ENCODE data around the gene PAOX.

The PAOX gene

DNA sequence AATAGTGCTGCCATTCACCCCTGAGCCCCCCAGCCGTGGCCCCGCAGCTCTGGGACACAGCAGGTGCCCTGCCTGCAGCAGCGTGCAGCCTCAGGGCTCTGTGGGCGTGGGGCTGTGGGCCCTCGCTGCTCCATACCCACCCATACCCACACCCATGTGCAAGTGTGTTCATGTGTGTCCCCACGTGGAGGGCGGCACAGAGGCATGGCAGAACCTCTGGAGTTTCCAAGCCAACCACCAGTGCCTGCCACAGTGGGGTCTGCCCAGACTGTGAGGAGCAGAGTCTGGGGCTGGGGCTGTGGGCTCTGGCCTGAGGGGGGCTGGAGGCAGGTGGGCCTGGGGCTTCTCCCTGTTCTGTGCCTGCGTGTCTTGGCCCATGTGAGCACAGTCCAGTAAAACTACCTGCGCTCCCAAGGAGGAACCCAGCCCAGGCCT is 29.5 kb upstream of the PAOX start:
- DNase-seq: no peak

DNA sequence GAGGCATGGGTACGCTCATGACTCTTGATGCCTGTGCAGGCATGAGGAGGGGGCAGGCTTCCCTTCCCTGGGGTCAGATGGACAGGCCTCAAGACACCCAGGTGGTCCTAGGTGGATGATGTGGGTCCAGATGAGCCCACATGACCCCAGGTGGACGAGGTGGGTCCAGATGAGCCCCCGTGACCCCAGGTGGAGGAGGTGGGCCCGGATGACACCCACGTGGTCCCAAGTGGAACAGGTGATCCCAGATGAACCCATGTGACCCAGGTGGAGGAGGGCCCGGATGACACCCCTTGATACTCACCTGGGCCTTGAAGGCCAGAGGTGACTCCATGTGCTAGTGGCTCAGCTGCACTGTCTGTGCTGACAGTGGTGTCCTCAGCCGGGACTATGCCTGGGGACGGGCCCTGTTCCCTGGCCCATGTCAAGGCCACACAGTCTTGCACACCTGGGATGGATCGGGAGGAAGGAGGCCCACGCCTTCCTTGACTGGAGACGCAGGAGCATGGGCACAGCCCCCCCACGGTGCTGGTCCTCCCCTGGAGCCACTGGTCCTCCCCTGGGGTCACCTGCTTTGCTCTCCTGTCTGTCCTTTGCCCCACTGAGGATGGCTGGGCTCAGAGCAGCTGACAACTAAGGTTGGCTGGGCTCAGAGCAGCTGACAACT is 28.6 kb upstream of the PAOX start:
- no peak for DNase-seq

DNA sequence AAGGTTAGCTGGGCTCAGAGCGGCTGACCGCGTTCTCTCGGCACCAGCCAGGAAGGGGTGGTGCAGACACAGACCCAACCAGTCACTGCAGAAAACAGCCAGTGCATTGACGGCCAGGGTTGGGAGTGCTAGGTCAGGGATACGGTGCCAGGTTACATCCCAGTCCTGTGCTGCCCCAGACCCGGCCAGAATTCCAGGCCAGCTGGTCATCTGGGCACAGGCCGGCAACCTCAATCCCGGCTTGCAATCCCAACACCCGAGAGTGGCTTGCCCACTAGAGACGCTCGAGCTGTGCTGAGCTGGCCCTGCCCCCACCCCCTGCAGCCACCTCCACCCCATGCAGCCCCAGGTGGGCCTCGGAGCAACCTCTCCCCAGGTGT is 28.1 kb upstream of the PAOX start:
- DNase-seq: no peak

DNA sequence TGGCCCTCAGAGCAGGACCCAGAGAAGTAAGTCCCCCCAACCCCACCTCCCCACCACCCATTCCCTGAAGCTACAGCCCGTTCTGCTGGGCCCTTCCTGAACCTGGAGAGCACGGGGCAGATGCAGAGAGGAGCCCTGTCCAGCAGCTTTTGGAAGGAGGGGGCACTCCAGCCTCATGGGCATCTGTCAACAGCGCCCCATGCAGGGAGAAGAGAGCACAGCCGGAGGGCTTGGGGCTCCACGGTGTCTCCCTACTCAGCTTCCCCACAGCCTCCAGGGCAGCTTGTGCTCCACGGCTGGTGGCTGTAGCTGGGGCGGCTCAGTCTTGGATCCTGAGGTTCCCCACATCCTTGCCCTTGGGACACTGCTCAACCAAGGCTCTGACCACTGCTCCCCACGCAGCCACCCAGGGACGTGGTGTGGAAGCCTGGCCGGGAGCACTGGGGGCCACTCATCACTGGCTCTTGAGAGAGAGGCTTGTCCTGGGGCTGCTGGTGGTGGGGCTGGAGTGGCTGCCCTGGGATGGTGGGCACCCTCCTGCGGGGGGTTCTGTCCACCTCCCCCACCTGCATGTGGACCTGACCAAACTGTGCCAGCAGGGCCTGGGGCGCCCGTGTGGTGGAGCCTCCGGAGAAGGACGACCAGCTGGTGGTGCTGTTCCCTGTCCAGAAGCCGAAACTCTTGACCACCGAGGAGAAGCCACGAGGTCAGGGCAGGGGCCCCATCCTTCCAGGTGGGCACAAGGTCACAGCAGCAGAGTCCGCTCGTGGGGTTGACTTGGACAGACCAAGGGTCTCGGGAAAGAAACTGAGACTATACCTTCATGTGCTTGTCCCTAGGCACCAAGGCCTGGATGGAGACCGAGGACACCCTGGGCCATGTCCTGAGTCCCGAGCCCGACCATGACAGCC is 27.4 kb upstream of the PAOX start:
- no peak for DNase-seq

DNA sequence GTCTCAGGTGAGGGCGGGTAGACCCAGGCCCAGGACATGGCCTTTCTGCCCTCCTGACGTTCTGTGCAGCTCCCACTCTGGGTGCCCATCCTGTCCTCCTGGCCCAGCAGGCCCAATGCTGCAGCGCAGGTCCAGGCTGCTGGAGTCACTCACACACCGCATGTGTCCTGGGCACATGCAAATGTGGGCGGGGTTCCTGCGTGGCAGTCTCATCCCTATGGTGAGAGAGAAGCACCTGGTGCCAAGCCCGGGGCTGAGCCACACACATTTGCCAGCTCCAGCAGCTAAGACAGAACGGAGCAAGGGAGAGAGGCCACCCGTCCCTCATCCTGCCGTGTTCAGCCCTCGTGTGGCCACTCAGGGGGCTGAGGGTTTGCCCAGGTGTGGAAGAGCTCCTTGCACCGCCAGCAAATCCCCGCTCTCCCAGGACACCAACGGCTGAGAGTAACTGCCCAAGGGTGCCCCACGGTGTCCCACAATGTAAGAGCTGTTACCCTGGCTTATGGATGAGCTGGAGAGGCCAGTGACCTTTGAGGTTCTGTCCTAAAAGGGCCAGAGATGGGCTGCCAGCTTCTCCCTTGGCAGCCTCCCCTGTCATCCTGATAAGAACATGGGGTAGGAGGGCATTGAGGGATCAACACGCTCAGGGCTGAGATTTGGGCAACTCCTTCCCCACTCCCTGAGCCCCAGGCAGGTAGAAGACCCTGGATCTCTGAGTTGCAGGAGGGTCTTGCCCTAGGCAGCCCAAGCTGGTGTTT is 25.7 kb upstream of the PAOX start:
- no peak for DNase-seq

DNA sequence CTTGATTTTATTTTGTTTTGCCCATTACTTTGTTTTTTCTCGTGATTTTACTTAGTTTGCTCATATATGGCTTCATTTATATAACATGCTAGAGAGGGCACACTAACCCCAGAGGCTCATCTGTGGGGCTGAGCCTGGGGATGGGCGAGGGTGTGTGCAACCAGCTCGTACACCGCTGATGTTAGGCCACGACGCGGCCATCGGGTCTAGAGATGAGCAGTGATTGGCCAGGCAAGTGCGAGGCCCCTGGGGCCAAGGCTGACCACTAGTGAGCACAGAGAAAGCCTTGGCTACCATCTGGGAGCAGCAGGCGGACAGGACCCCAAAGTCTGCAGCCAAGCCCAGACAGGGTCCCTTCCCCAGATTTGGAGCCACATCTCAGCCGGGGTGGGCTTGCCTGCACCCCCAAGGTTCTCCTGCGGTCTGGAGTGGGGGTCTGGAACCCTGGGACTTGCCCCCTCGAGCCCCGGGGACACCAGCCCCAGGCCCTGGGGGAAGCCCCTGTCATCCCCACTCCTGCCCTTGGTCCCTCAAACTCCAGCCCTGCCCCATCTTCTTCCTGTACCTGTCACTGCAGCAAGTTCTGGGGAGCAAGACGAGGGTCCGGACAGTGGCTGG is 25.0 kb upstream of the PAOX start:
- no peak for DNase-seq

DNA sequence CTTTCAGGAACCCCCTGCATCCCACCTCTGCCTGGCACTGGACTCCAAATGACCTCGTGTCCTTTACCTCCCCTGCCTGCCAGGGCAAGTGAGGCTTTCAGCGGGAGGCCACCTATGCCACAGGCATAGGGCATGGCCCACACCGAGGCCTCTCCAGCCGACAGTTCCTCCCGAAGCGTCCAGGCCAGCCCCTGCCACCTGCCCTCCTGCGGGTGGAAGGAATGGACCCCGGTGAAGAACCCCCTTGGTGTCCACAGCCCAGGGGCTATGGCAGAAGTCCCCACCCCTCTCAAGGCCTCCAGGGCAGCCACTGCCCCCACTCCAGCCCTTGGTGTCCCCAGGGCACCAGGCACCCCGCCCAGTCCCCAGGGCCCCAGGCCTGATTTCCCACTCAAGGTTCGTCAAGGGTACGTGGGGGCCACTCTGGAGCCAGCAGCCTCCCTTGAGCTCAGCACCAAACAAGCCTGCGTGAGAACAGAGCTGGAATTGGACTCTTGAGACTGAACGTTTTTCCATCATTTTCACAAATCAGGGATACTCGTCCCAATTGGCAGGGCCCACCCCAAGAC is 24.3 kb upstream of the PAOX start:
- no peak for DNase-seq

DNA sequence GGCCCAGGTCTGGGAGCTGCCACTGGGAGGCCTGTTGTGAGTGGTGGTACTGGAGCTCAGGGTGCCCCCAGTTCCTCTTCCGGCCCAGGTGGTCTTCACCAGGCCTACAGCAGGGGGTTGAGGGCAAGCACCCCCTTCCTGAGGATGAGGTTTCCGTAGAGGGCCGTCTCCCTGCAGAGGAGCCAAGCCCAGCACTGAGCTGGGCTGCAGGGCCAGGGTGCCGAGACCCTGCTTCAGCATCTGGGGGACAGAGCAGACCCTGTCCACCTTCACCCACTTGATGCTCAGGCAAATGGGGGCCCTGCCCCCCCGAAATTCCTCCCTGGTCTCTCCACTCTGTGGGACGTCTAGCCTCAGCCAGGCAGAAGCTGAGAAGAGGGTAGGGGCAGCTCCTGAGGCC is 23.8 kb upstream of the PAOX start:
- DNase-seq: no peak

DNA sequence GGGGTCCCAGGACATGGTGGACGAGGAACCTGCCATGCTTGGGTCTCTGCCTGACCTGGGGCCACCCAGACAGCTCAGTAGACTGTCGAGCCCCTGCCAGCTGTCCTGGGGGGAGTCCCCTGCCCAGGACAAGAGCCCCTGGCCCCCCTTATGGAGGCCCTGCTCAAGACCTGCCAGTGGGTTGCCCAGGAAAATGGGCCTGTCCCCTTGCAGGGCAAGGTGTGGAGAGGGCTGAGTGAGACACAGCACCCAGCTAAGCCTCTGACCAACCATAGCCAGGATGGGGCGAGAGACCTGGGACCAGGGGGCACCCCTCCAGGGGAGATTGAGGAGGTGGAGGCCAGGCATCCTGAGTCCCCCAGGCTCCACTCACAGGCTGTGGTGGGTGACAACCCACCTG is 23.1 kb upstream of the PAOX start:
- no peak for DNase-seq

DNA sequence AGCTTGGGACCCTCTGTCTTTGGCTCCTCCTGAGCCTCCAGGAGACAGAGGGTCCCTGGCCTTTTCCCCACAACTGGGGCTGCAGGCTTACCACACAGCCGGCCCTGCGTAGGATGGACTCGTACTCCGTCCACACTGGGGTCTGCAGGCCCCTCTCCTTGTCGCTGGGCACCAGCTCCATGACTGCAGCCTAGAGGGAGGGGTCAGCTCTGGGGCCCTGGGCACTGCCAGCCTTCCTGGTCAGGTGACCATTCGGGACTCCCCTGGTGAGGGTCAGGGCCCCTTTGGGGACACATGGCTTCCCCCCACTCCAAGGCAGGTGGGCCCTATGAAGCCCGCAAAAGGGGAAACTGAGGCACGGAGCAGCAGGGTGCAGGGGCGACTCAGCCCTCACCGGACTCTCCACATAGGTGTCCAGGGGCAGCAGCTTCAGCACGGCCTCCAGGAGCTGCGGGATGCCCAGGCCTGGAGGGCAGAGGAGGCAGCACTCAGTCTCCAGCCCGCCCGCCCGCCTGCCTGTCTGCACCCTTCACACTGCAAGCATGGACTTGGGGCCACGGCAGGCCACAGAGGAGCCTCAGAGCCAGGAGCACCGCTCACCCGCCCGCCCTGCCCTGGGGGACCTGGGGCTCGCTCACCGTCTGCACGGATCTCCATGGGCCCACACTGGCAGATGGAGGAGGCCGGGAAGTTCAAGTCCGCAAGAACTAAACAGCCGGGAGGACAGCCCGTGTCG is 22.3 kb upstream of the PAOX start:
- DNase-seq: no peak

DNA sequence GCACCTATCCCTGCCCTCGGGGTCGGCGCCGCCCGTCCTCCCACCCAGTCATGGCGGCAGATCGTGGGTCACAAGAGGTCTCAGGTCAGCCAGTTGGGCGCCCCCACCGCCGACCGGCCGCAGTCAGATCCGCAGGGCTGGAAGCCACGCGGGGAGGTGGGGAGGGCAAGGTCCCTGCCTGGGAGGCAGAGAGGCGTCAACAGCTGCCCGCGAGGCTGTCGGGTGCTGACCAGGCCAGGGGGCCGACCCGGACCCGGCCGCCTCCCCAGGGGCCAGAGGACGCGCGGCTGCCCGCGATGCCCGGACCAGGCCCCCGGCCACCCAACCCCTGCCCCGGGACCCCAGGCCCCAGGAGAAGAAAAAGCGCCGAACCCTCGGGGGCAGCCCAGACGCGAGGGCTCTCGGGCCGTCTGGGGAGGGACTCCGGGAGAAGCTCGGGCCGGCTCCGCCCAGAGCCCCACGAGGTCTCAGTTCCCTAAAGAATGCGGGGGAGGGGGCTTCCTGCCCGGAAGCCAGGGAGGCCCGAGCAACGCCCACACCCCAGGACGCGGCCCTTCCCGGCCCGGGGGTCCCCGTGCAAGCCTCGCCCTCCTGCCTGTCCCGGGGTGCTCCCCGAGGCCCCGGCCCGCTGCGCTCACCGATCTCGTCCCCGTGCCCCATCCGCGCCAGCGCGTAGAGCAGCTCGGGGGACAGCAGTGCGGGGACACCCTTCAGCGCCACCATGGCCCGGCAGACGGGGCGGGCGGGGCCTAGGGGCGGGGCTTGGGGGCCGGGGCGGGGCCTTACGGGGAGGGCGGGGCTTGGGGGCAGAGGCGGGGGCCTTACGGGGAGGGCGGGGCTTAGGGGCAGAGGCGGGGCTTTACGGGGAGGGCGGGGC is 21.5 kb upstream of the PAOX start, which contains the start of gene FUOM:
Gene FUOM (minus strand): TSS at position 735 of the 877 bp plus-strand sequence. CDS start 12 bp downstream, at position 723.
- peak in 10 of 51 donors; percentile 8 to 47 (median 28) for DNase-seq

DNA sequence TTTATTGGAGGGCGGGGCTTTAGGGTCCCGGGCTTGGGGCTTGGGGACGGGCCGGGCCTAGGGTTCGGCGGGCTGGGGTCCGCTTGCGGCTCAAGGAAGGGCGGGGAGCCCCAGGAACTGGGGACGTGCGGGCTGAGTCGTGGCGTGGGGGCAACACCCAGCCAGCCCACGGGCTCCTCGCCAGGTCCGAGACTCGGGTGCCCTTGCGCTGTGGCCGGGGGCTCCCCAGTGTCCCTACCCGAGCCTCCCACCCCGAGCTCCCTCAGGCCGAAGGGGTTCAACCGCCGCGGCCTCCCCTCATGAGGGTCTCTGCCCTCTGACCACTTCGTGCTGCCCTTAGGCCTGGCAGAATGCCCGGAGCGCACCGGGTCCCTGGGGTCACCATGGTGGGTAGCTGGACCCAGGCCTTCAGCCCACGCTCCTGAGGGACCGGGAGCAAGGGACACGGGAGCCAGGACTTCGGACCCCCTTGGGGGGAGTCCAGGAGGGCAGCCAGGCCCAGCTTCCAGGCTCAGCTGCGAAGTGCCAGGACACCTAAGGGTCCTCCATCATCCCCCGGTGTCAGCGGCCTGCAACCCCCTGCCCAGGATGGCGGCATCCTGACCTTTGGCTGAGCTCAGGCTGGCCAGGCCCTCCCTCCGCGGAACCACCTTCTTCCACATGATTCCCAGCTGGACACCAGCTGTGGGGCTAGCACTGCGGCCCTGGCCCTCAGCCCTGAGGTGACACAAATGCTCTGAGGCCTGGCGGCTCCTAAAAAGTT is 20.7 kb upstream of the PAOX start:
- no peak for DNase-seq

DNA sequence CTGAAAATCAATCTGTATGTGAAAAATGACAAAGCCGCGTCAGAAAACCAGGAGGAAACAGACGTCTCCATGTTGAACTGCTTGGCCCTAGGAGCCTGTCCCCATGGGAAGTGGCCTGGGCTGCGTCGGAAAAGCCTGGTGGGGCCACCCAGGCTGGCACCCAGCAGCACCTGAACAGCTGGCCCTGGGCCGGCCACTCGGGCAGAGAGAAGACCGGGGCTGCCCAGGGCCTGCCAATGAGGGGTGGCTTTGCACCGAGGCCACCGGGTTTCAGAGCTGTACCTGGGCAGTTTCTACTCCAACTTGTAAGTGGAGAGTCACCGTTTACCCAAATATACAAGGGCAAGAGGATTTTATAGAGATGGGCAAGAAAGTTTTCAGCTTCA is 20.1 kb upstream of the PAOX start:
- DNase-seq: no peak

DNA sequence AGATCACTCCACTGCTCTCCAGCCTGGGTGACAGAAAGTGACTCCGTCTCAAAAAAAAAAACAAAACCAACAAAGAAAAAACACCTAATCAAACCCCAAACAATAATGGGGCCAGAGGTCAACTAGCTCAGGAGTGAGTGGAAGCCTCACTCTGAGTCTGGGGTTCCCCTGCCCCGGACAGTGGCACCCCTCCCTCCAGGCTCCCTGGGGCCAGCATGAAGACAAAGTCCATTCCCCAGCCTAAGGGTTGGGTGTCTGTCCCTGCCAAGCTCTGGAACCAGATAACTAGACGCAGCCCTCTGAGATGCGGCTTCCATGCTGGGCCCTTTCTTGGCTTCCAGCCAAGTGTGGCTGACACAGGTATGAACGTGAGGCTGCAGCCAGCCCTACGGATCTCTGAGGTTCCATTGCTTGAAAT is 19.5 kb upstream of the PAOX start:
- DNase-seq: no peak

DNA sequence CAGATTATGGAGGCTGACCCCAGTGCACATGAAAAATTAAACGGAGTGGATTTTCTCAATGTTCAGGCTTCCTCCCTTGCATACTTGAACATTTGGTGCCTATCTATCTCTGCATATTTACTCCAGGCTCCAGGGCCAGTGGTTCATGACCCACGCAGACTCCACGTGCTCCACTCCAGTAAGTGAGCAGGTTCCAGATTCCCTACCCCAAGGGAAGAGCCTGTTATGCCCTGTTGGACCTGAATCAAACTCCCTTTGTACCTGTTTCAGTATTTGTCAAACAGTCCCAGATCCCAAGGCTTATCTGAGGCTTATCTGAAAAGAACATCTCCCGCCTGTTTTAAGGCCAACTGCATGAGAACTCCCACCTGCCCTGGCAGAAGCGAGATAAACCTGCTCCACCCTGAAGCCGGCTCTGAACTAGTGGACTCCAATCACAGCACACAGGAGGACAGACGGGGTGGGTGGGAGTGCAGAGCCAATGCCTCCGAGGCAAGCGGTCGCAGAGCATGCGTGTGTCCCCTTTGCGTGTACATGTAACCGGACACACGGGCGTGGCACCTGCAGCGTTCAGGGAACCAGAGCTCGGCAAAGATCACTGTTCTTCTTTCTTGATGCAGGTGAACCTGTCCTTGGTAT is 19.0 kb upstream of the PAOX start:
- no peak for DNase-seq

DNA sequence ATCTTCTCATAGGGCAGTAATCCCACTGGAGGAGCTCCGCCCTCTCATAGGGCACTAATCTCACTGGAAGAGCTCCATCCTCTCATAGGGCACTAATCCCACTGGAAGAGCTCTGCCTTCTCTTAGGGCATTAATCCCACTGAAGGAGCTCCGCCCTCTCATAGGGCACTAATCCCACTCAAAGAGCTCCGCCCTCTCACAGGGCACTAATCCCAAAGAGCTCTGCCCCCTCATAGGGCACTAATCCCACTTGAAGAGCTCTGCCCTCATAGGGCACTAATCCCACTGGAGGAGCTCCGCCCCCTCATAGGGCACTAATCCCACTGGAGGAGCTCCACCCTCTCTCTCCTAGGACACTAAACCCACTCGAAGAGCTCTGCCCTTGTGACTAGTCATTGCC is 17.8 kb upstream of the PAOX start:
- DNase-seq: no peak

DNA sequence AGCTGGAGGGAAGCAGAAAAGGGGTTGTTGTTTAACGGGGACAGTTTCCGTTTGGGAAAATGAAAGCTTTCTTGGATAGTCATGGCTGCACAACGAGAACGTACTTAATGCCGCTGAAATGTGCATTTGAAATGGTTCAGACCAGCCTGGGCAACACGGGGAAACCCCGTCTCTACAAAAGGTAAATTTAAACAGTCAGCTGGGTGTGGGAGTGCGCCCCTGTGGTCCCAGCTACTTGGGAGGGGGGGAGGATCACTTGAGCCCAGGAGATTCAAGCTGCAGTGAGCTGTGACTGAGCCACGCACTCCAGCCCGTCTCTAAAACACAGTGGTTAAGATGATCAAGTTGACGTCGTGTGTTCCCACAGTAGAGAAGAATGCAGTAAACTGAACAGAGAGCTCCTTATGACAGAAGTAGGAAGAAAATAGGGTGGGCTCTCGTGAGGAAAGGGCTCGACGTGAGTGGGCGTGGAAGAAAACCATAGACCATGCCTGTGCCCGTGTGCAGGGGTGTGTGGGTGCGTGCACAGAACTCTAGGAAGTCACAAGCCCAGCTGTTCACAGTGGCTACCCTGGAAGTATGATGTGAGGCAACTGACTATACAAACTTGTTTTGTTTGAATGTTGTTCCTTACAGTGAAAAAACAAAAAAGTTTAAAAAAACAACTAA is 17.2 kb upstream of the PAOX start:
- DNase-seq: no peak

DNA sequence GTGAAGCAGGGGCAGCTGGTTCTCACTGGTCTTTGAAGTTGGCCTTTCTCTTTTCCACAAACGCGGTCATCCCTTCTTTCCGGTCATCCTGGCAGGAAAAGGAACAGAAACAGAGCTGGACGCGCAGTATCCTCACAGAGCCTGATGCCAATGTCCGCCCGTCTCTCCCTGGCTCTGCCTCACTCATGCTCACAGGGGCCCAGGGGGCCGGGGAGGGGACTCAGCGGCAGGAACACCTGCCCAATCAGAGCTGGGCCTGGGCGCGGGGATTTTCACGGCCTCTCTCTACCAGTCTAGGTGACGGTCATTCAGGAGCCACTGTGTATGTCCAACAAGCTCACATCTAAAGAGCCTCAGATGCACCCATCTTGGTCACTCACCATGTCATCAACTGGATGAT is 16.2 kb upstream of the PAOX start:
- no peak for DNase-seq
